Measurements from ENCODE around the gene GPR39. TPM values are rescaled to one million over a fixed set of nuclear protein-coding genes. Genes with fewer than 3 reads are reported as not detected.

The GPR39 gene
- total and polyA plus RNA-seq, 9 donors = 0.08 to 2.0 (median 0.42) TPM; not detected in 2

- Histone ChIP-seq H3K27ac (no peak overlapping the region), H3K9me3 (no peaks in the 10 kb centered on the region)
- intact Hi-C loops (cut with DNase I) = no loop called here
These were observed 183.0 kb downstream of the GPR39 start for GRCh38 chr2:132599556-132599955.

GRCh38 chr2:132604561-132604960 is 188.0 kb downstream of the GPR39 start:
- TF ChIP-seq CTCF (IDR thresholded peaks at IDR 0.05) = no peak
- no peak for TF ChIP-seq EP300 (IDR thresholded peaks at IDR 0.05)
- no peak for TF ChIP-seq POLR2A (IDR thresholded peaks at IDR 0.05)
- H3K36me3 ChIP-seq = no peaks in the 10 kb centered on the region
- no peak overlapping the region for H3K4me3 ChIP-seq
- H3K27me3 ChIP-seq = no peaks in the 10 kb centered on the region
- intact Hi-C loops (cut with DNase I) = no loop called here
- no peak for DNase-seq
- no peaks in the 10 kb centered on the region for H3K9me3 ChIP-seq
- 73 to 89% (median 79%) methylated on average over 1 of the region's 1 CpG for WGBS, 3 donors
- H3K4me1 ChIP-seq (ENCODE audit: insufficient read depth) = no peaks in the 10 kb centered on the region
- no peak overlapping the region for H3K27ac ChIP-seq

More at GRCh38 chr2:132599556-132599955, 183.0 kb downstream of the GPR39 start:
- 93 to 97% (median 94%) methylated on average over 4 of the region's 4 CpGs for WGBS, 3 donors
- Histone ChIP-seq H3K4me3 (no peak overlapping the region), H3K36me3 (no peaks in the 10 kb centered on the region), H3K27me3 (no peaks in the 10 kb centered on the region), H3K4me1 (ENCODE audit: insufficient read depth) (no peaks in the 10 kb centered on the region)
- TF ChIP-seq EP300 (IDR thresholded peaks at IDR 0.05) (no peak), CTCF (IDR thresholded peaks at IDR 0.05) (no peak), POLR2A (IDR thresholded peaks at IDR 0.05) (no peak)
- DNase-seq = no peak

GRCh38 chr2:132605236-132606180 is 188.9 kb downstream of the GPR39 start:
- H3K27ac ChIP-seq = no peak overlapping the region
- no peaks in the 10 kb centered on the region for H3K4me1 ChIP-seq (ENCODE audit: insufficient read depth)
- H3K36me3 ChIP-seq = no peaks in the 10 kb centered on the region
- H3K9me3 ChIP-seq = no peaks in the 10 kb centered on the region
- intact Hi-C loops (cut with DNase I) = no loop called here
- no peak overlapping the region for H3K4me3 ChIP-seq
- DNase-seq = no peak
- WGBS, 3 donors = 83 to 89% (median 87%) methylated on average over 14 of the region's 14 CpGs
- TF ChIP-seq CTCF (IDR thresholded peaks at IDR 0.05) (no peak), EP300 (IDR thresholded peaks at IDR 0.05) (no peak), POLR2A (IDR thresholded peaks at IDR 0.05) (no peak)
- H3K27me3 ChIP-seq = no peaks in the 10 kb centered on the region

GRCh38 chr2:132606649-132607048 is 190.0 kb downstream of the GPR39 start:
- Histone ChIP-seq H3K27ac (no peak overlapping the region), H3K9me3 (no peaks in the 10 kb centered on the region), H3K4me3 (no peak overlapping the region), H3K27me3 (no peaks in the 10 kb centered on the region), H3K4me1 (ENCODE audit: insufficient read depth) (no peaks in the 10 kb centered on the region), H3K36me3 (no peaks in the 10 kb centered on the region)
- WGBS, 3 donors = 93 to 95% (median 95%) methylated on average over 8 of the region's 8 CpGs
- intact Hi-C loops (cut with DNase I) = no loop called here
- DNase-seq = no peak
- no peak for TF ChIP-seq CTCF (IDR thresholded peaks at IDR 0.05)
- TF ChIP-seq EP300 (IDR thresholded peaks at IDR 0.05) = no peak
- no peak for TF ChIP-seq POLR2A (IDR thresholded peaks at IDR 0.05)
